Measurements from ENCODE around the gene OSBPL6.

DNA sequence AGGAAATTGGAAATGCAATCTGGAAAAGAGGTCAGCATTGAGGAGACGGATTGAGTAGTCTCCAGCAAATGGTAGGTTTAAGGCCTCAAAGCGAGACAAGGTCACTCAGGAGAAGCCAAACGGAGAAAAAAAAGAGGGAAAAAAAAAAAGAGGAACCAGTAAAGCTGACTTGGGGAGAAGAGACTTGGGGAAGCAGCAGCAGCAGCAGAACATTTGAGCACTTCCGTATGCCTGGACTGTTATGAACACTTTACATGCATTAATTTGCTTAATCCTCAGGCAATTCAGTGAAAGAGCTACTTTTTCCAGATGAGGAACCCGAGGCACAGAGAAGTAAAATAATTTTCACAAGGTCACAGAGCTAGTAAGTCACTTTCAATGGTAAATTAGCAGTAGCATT lies 81.3 kb downstream of the OSBPL6 start:
- TF ChIP-seq CTCF (IDR thresholded peaks at IDR 0.05; ENCODE audit: poor library complexity, severe bottlenecking), result no peak
- no peak for TF ChIP-seq EP300 (conservative IDR thresholded peaks at IDR 0.05; ENCODE audit: poor library complexity, severe bottlenecking)
- TF ChIP-seq, protein P1, sequence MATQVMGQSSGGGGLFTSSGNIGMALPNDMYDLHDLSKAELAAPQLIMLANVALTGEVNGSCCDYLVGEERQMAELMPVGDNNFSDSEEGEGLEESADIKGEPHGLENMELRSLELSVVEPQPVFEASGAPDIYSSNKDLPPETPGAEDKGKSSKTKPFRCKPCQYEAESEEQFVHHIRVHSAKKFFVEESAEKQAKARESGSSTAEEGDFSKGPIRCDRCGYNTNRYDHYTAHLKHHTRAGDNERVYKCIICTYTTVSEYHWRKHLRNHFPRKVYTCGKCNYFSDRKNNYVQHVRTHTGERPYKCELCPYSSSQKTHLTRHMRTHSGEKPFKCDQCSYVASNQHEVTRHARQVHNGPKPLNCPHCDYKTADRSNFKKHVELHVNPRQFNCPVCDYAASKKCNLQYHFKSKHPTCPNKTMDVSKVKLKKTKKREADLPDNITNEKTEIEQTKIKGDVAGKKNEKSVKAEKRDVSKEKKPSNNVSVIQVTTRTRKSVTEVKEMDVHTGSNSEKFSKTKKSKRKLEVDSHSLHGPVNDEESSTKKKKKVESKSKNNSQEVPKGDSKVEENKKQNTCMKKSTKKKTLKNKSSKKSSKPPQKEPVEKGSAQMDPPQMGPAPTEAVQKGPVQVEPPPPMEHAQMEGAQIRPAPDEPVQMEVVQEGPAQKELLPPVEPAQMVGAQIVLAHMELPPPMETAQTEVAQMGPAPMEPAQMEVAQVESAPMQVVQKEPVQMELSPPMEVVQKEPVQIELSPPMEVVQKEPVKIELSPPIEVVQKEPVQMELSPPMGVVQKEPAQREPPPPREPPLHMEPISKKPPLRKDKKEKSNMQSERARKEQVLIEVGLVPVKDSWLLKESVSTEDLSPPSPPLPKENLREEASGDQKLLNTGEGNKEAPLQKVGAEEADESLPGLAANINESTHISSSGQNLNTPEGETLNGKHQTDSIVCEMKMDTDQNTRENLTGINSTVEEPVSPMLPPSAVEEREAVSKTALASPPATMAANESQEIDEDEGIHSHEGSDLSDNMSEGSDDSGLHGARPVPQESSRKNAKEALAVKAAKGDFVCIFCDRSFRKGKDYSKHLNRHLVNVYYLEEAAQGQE (IDR thresholded peaks at IDR 0.05; ENCODE audit: borderline replicate concordance), result no peak
- TF ChIP-seq SMC3 (conservative IDR thresholded peaks at IDR 0.05; ENCODE audit: poor library complexity), result no peak
- no peak for TF ChIP-seq POLR2AphosphoS5 (IDR thresholded peaks at IDR 0.05)
